Thyroid gland (tissue), 4 donors: ENCODE measurements around the gene TBC1D2. TPM values are rescaled to one million over a fixed set of nuclear protein-coding genes. Genes with fewer than 3 reads are reported as not detected.

Source experiments
- DNase-seq, 2 donors: peaks; one replicate each; pipeline ENCODE4 v3.0.0-alpha.2; 2019
- H3K27ac ChIP-seq, 3 donors: fragments of 200-600 bp; sonication (generic); 1 replicate in 2 of 3; 2 replicates in 1 of 3; pipeline ENCODE4 v1.5.1; 2016 to 2019; ENCODE audit warnings: mild to moderate bottlenecking in 1 of 3, moderate library complexity in 1 of 3
- H3K27me3 ChIP-seq: fragments of 200-600 bp; sonication (generic); one replicate; pipeline ENCODE4 v1.5.1; 2019
- H3K36me3 ChIP-seq, 2 donors: fragments of 200-600 bp; sonication (generic); one replicate each; pipeline ENCODE4 v1.5.1; 2016 to 2019
- H3K4me1 ChIP-seq, 2 donors: fragments of 200-600 bp; sonication (generic); one replicate each; pipeline ENCODE4 v1.5.1; 2017 to 2019
- H3K4me3 ChIP-seq, 3 donors: fragments of 200-600 bp; sonication (generic); replicated peaks in 1 of 3; 1 replicate in 2 of 3; 2 replicates in 1 of 3; pipeline ENCODE4 v1.5.1; 2016; ENCODE audit warnings: mild to moderate bottlenecking in 1 of 3
- H3K9me3 ChIP-seq: fragments of 200-600 bp; sonication (generic); one replicate; pipeline ENCODE4 v1.5.1; 2017
- CTCF ChIP-seq, 6 experiments: fragments of 200-600 bp in 3 of 6; fragments of 450-650 bp in 3 of 6; sonication (generic) in 3 of 6; IDR thresholded peaks; one replicate each; pipeline ENCODE4 v1.5.1; 2016 to 2019; ENCODE audit warnings: antibody characterized with exemption in 6 of 6, mild to moderate bottlenecking in 2 of 6, inconsistent platforms in 1 of 6, moderate library complexity in 1 of 6
- POLR2A ChIP-seq, 2 donors: fragments of 450-650 bp; IDR thresholded peaks; one replicate each; pipeline ENCODE4 v1.6.1; 2017; ENCODE audit warnings: antibody characterized with exemption in 2 of 2, mild to moderate bottlenecking in 2 of 2, moderate library complexity in 1 of 2
- WGBS, 2 donors: methylation state at CpG; one replicate each; pipeline ENCODE4 v1.1.5; 2017; 5-methylcytosine and 5-hydroxymethylcytosine counted together
- intact Hi-C: fragments of 100-400 bp; cut with DNase I; formaldehyde crosslinking; loops from one replicate; pipeline ENCODE4 v1.15.1; 2023
- total RNA-seq, 4 donors: library from RNA; depleted of rRNA; stranded (reverse); fragments of >200 nt; gene quantifications; one replicate each; pipeline ENCODE4 v1.2.3, GENCODE V29; 2016

The TBC1D2 gene
- total RNA-seq, 4 donors from 2014 or later, result 12.9 to 20.9 (median 18.3) TPM

- H3K36me3 ChIP-seq, result no peaks in the 10 kb centered on the region
- DNase-seq, result no peak
- no peaks in the 10 kb centered on the region for H3K27me3 ChIP-seq
- TF ChIP-seq CTCF (IDR thresholded peaks at IDR 0.05) (no peak), POLR2A (IDR thresholded peaks at IDR 0.05) (no peak)
- 77 to 91% methylated on average over 5 of the region's 5 CpGs for WGBS, 2 donors
- H3K27ac ChIP-seq, result no peak overlapping the region
- peaks cover 6 to 8% of the 10 kb centered on the region in 2 donors for H3K4me1 ChIP-seq
- intact Hi-C loops, result loop anchor here (5.0 kb wide), 1 partner anchor 118 kb away; no protein-coding TSS in a partner anchor
- no peak overlapping the region for H3K4me3 ChIP-seq
- no peaks in the 10 kb centered on the region for H3K9me3 ChIP-seq
These were observed 64.7 kb downstream of the TBC1D2 start for GRCh38 chr9:98190757-98191105.

GRCh38 chr9:98189412-98189811 is 66.0 kb downstream of the TBC1D2 start:
- Histone ChIP-seq H3K27me3 (no peaks in the 10 kb centered on the region), H3K4me1 (peaks cover 6 to 8% of the 10 kb centered on the region in 2 donors), H3K9me3 (no peaks in the 10 kb centered on the region), H3K4me3 (no peak overlapping the region), H3K27ac (no peak overlapping the region), H3K36me3 (no peaks in the 10 kb centered on the region)
- WGBS, 2 donors, result 81 to 87% methylated on average over 6 of the region's 6 CpGs
- intact Hi-C loops, result no loop called here
- TF ChIP-seq CTCF (IDR thresholded peaks at IDR 0.05) (no peak), POLR2A (IDR thresholded peaks at IDR 0.05) (no peak)
- no peak for DNase-seq

GRCh38 chr9:98187926-98188325 is 67.5 kb downstream of the TBC1D2 start:
- Histone ChIP-seq H3K27me3 (no peaks in the 10 kb centered on the region), H3K36me3 (no peaks in the 10 kb centered on the region), H3K4me3 (no peak overlapping the region), H3K27ac (no peak overlapping the region), H3K4me1 (peaks cover 6 to 8% of the 10 kb centered on the region in 2 donors), H3K9me3 (no peaks in the 10 kb centered on the region)
- DNase-seq, result no peak
- intact Hi-C loops, result no loop called here
- TF ChIP-seq POLR2A (IDR thresholded peaks at IDR 0.05) (no peak), CTCF (IDR thresholded peaks at IDR 0.05) (no peak)
- 94 to 97% methylated on average over 5 of the region's 5 CpGs for WGBS, 2 donors

- 0 to 50% methylated on average over 1 of the region's 1 CpG for WGBS, 2 donors
- intact Hi-C loops, result no loop called here
- Histone ChIP-seq H3K27ac (no peak overlapping the region), H3K36me3 (no peaks in the 10 kb centered on the region), H3K9me3 (no peaks in the 10 kb centered on the region), H3K4me3 (no peak overlapping the region), H3K27me3 (no peaks in the 10 kb centered on the region), H3K4me1 (no peaks in the 10 kb centered on the region)
- TF ChIP-seq POLR2A (IDR thresholded peaks at IDR 0.05), result no peak
- TF ChIP-seq CTCF (IDR thresholded peaks at IDR 0.05), result no peak
- no peak for DNase-seq
These were observed 69.2 kb downstream of the TBC1D2 start for GRCh38 chr9:98186236-98186635.

GRCh38 chr9:98185611-98186171 is 69.8 kb downstream of the TBC1D2 start:
- no peak for DNase-seq
- no peaks in the 10 kb centered on the region for H3K9me3 ChIP-seq
- no peak overlapping the region for H3K27ac ChIP-seq
- WGBS, 2 donors, result 72 to 73% methylated on average over 2 to 5 of the region's 6 CpGs
- no peak for TF ChIP-seq CTCF (IDR thresholded peaks at IDR 0.05)
- TF ChIP-seq POLR2A (IDR thresholded peaks at IDR 0.05), result no peak
- H3K4me1 ChIP-seq, result no peaks in the 10 kb centered on the region
- no peak overlapping the region for H3K4me3 ChIP-seq
- intact Hi-C loops, result no loop called here
- no peaks in the 10 kb centered on the region for H3K27me3 ChIP-seq
- no peaks in the 10 kb centered on the region for H3K36me3 ChIP-seq
